ENCODE data around the gene KIF21B. TPM values are rescaled to one million over a fixed set of nuclear protein-coding genes. Genes with fewer than 3 reads are reported as not detected.

KIF21B gene
- total RNA-seq, 1 experiment from 2014 or later = 0.60 TPM

DNA sequence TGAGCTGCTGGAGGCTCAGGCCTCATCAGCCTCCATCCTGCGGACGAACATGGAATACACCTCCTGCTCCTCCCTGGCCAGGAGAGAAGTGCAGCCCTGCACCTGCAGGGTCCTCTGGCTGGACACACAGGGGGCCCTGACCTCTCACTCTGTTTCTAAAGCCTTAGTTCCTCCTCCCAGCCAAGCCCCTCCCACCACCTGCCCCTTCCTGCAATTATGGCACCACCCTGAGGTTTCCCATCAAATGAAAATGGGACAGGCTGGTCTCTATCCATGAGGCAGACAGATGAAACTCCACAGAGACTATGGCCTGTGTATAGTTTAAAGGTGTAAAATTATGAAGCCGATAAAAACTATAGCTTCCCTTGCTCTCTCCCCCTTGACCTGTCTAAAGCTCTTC, 46.1 kb upstream of the KIF21B start:
- H3K4me1 ChIP-seq (ENCODE audit: insufficient read depth, low read length, poor library complexity, severe bottlenecking) = no peaks in the 10 kb centered on the region
- no peak overlapping the region for H3K4me3 ChIP-seq (ENCODE audit: low read depth, low read length, poor library complexity, severe bottlenecking)
- intact Hi-C loops (cut with micrococcal nuclease; ENCODE audit: unreplicated experiment) = no loop called here
- H3K36me3 ChIP-seq (ENCODE audit: insufficient read depth, low read length, poor library complexity, severe bottlenecking) = no peaks in the 10 kb centered on the region
- no peaks in the 10 kb centered on the region for H3K9me3 ChIP-seq (ENCODE audit: low read depth, low read length, poor library complexity, severe bottlenecking)
- ChIA-PET POLR2A (ENCODE audit: low non-redundant PET) (no interaction called here), CTCF (no interaction called here)
- BruUV-seq (replicated peaks) = no TSS peak
- no peak overlapping the region for H3K27ac ChIP-seq (ENCODE audit: low read depth, low read length, poor library complexity, severe bottlenecking)
- DNase-seq (ENCODE audit: low spot score) = no peak
- TF ChIP-seq, protein P1, sequence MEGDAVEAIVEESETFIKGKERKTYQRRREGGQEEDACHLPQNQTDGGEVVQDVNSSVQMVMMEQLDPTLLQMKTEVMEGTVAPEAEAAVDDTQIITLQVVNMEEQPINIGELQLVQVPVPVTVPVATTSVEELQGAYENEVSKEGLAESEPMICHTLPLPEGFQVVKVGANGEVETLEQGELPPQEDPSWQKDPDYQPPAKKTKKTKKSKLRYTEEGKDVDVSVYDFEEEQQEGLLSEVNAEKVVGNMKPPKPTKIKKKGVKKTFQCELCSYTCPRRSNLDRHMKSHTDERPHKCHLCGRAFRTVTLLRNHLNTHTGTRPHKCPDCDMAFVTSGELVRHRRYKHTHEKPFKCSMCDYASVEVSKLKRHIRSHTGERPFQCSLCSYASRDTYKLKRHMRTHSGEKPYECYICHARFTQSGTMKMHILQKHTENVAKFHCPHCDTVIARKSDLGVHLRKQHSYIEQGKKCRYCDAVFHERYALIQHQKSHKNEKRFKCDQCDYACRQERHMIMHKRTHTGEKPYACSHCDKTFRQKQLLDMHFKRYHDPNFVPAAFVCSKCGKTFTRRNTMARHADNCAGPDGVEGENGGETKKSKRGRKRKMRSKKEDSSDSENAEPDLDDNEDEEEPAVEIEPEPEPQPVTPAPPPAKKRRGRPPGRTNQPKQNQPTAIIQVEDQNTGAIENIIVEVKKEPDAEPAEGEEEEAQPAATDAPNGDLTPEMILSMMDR (conservative IDR thresholded peaks at IDR 0.05; ENCODE audit: low read depth, low read length) = no peak
- TF ChIP-seq EZH2 (IDR thresholded peaks at IDR 0.05; ENCODE audit: borderline replicate concordance, low read depth, low read length, poor library complexity, severe bottlenecking) = no peak
- no peaks in the 10 kb centered on the region for H3K27me3 ChIP-seq (replicated peaks; ENCODE audit: insufficient read depth, low read depth, low read length, poor library complexity)

DNA sequence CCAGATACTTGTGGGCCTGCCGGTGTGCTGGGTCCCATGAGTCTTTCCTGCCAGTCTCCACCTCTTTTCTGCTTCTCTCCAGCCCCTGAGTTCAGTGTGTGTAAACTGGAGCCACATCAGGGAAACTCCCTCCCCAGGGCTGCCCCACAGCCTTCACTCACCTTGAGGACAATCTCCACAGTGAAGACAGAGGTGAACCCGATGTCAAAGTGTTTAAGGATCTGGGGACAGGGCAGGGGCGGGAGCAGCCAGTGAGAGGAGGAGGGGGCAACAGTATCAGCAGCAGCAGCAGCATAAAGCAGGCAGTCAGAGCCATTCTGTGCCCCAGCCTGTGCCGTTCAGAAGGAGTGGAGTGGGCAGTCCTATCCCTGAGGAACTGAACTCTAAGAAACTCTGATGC, 45.5 kb upstream of the KIF21B start:
- BruUV-seq (replicated peaks) = no TSS peak
- ChIA-PET CTCF (no interaction called here), POLR2A (ENCODE audit: low non-redundant PET) (no interaction called here)
- TF ChIP-seq, protein P1 (conservative IDR thresholded peaks at IDR 0.05; ENCODE audit: low read depth, low read length) = no peak
- TF ChIP-seq EZH2 (IDR thresholded peaks at IDR 0.05; ENCODE audit: borderline replicate concordance, low read depth, low read length, poor library complexity, severe bottlenecking) = no peak
- H3K36me3 ChIP-seq (ENCODE audit: insufficient read depth, low read length, poor library complexity, severe bottlenecking) = no peaks in the 10 kb centered on the region
- intact Hi-C loops (cut with micrococcal nuclease; ENCODE audit: unreplicated experiment) = no loop called here
- H3K27me3 ChIP-seq (replicated peaks; ENCODE audit: insufficient read depth, low read depth, low read length, poor library complexity) = no peaks in the 10 kb centered on the region
- no peaks in the 10 kb centered on the region for H3K9me3 ChIP-seq (ENCODE audit: low read depth, low read length, poor library complexity, severe bottlenecking)
- no peak for DNase-seq (ENCODE audit: low spot score)
- no peaks in the 10 kb centered on the region for H3K4me1 ChIP-seq (ENCODE audit: insufficient read depth, low read length, poor library complexity, severe bottlenecking)
- H3K4me3 ChIP-seq (ENCODE audit: low read depth, low read length, poor library complexity, severe bottlenecking) = no peak overlapping the region
- no peak overlapping the region for H3K27ac ChIP-seq (ENCODE audit: low read depth, low read length, poor library complexity, severe bottlenecking)

DNA sequence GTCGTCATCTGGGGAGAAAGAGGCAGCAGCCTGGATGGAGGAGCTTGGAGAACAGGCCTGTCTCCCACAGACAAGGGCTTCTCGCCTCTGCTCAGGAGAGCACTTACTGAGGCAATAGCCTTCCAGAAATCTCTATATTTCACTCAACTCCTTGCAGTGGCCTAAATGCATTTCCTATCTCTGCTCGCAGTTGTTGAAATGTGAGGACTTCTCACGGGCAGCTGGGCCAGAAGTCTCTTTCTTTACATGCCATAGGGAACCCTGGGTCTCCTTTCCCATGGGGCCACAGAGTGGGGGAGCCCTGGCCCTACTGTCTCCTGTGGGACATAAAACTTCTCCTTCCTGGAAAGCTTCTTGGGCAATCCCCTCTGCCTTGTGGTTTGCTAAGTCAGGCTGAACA, 43.5 kb upstream of the KIF21B start:
- CTCF ChIA-PET = no interaction called here
- no peak overlapping the region for H3K27ac ChIP-seq (ENCODE audit: low read depth, low read length, poor library complexity, severe bottlenecking)
- DNase-seq (ENCODE audit: low spot score) = no peak
- intact Hi-C loops (cut with micrococcal nuclease; ENCODE audit: unreplicated experiment) = no loop called here
- no peak overlapping the region for H3K4me3 ChIP-seq (ENCODE audit: low read depth, low read length, poor library complexity, severe bottlenecking)
- no peaks in the 10 kb centered on the region for H3K36me3 ChIP-seq (ENCODE audit: insufficient read depth, low read length, poor library complexity, severe bottlenecking)
- POLR2A ChIA-PET (ENCODE audit: low non-redundant PET) = no interaction called here
- BruUV-seq (replicated peaks) = no TSS peak
- no peak for TF ChIP-seq EZH2 (IDR thresholded peaks at IDR 0.05; ENCODE audit: borderline replicate concordance, low read depth, low read length, poor library complexity, severe bottlenecking)
- TF ChIP-seq, protein P1 (conservative IDR thresholded peaks at IDR 0.05; ENCODE audit: low read depth, low read length) = no peak
- H3K4me1 ChIP-seq (ENCODE audit: insufficient read depth, low read length, poor library complexity, severe bottlenecking) = no peaks in the 10 kb centered on the region
- H3K9me3 ChIP-seq (ENCODE audit: low read depth, low read length, poor library complexity, severe bottlenecking) = no peaks in the 10 kb centered on the region
- no peaks in the 10 kb centered on the region for H3K27me3 ChIP-seq (replicated peaks; ENCODE audit: insufficient read depth, low read depth, low read length, poor library complexity)

All from A673 (cell line).